GM04503 (cell line): ENCODE measurements around the gene RGS9.
"Not testable (repeated sequence)": the region's sequence is repeated elsewhere in the genome, so short reads cannot be mapped to it uniquely, and the experiment has no call there.

Experiments used
- DNase-seq: peaks from one replicate; pipeline ENCODE4 v3.0.0-alpha.2; 2012; ENCODE audit warnings: low read depth

Gene RGS9

DNA sequence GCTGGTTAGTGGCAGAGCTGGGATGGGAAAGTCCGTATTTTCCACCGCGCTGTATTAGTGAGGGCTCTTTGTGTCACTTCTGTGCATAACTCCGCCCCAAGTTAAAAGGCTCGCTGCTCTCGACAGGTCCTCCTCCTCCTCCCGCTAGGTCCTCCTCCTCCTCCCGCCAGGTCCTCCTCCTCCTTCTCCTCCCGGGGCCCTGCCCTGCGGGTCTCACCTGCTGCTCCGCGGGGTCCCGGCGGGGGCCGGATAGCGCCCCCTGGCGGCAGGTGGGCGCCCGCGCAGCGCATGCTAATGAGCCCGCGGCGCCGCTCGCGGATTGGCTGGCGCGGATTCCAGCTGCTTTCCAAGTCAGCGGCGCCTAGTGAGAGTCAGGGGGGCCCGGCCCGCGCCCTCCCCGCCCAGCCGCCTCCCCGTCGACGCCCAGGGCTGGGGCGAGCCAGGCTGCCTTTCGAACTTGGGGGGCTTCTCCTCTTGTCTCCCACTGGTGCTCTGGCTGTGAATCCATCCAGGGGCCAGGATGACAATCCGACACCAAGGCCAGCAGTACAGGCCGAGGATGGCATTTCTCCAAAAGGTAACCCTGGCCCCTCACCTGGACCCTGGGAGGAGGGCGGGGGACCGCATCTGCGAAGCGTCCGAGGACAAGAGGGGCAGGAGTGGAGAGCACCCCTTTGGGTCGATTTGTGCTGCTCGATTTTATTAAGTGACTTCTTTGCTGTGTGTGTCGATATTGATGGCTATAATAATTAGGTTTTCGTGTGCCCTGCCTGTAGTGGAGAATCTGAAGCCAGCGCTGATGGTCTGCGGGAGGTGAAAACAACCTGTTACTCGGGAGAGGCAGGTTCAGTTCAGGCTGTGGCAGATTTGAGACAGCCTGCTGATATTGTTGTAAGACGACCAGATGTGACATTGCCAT lies at the start of gene RGS9:
Gene RGS9, plus strand, starts transcription at position 350 of the 919 bp plus-strand sequence. Its CDS starts 171 bp downstream, at position 521.
- no peak for DNase-seq

DNA sequence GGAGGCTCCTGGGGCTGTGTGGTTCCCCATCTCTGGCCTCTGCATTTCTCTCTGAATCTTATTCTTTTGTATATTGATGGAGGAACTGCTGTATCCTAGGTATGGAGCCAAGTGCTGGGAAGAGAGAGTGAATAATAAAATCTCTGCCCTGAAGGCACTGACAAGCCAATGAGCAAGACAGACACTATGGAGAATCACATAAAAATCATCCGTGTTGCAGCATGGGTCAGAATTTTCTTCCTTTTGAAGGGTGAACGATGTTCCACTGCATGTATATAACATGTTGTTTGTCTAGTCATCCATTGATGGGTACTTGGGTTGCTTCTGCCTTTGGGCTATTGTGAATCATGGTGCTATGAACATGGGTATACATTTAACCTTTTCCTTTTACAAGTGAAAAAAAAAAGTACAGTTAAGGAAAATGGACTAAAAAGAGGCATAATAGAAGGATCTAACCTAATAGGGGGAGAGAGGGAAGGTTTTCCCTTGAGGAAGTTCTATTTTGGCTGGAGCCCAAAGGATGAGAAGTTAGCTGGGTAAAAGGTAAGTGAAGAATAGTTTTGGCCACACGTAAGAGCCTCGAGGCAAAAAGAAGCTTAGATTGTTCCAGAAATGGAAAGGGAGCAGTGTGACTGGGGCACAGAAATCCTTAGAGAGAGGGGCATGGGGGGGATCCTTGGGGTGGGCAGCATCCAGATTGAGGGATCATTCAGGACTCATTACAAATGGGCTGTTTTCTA lies 48.4 kb upstream of the RGS9 start:
- no peak for DNase-seq

DNA sequence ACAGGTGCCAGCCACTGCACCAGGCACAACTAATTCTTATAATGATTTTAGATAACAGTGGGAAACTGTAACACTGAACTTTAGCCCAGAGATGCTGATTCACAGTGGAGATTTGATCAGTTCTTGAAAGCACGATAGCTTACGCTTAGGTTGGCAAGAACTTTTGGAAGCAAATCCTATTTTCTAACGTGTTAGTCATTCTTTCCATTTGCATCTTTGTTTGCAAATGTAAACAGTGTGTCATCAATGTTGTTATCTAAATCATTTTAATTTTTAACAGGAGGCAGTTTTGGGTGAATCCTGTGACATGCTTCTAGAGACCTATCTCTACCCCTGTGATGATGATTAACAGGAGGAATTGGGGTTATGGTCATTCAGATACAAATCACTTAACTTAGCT lies 44.9 kb upstream of the RGS9 start:
- no peak for DNase-seq

DNA sequence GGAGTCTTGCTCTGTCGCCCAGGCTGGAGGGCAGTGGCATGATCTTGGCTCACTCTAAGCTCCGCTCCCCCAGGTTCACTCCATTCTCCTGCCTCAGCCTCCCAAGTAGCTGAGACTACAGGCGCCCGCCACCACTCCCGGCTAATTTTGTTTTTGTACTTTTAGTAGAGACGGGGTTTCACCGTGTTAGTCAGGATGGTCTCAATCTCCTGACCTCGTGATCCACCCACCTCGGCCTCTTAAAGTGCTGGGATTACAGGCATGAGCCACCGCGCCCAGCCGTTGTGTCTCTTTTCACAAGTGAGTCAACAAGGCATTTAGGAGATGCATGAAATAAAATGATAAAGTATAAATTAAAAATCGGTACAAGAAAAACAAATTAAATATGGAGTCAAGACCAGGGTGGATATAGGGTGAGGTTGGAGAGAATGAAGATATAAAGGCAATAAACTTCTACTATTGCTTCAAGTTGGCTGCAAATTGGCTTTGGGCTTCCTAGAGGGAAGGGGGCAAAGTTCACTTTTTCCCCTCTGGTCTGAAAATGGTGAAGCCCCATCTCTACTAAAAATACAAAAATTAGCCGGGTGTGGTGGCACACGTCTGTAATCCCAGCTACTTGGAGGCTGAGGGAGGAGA lies 44.3 kb upstream of the RGS9 start:
- DNase-seq = not testable (repeated sequence)

DNA sequence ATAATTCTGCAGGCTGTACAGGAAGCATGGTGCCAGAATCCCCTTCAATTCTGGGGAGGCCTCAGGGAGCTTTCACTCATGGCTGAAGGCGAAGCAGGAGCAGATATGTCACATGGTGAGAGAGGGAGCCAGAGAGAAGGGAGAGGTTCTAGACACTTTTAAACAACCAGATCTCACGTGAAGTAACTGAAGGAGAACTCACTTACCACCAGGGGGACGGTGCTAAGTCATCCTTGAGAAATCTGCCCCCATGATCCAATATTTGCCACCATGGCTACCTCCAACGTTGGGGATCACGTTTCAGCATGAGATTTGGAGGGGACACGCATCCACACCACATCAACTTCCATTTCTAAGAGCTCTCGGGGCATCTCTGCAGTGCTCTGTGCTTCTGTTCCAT lies 43.2 kb upstream of the RGS9 start:
- DNase-seq = no peak

DNA sequence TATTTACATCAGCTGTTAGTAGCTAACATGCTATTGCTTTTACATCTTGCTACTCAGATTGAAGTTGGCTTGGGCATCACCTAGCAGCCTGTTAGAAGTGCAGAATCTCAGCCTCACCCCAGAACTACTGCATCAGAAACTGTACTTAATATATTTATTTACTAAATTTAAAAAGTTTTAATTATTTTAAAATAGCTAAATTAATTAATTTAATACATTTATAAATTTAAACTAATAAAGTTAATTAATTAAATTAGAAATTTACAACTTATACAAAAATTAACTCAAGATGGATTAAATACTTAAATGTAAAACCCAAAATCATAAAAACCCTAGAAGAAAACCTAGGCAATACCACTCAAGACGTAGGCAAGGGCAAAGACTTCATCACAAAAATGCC lies 41.7 kb upstream of the RGS9 start:
- DNase-seq = no peak

DNA sequence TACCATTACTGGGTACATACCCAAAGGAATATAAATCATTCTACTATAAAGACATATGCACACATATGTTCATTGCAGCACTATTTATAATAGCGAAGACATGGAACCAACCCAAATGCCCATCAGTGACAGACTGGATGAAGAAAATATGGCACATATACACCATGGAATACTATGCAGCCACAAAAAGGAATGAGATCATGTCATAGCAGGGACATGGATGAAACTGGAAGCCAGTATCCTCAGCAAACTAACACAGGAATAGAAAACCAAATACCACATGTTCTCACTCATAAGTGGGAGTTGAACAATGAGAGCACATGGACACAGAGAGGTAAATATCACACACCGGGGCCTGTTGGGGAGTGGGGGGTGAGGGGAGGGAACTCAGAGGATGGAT lies 40.8 kb upstream of the RGS9 start:
- DNase-seq = not testable (repeated sequence)

DNA sequence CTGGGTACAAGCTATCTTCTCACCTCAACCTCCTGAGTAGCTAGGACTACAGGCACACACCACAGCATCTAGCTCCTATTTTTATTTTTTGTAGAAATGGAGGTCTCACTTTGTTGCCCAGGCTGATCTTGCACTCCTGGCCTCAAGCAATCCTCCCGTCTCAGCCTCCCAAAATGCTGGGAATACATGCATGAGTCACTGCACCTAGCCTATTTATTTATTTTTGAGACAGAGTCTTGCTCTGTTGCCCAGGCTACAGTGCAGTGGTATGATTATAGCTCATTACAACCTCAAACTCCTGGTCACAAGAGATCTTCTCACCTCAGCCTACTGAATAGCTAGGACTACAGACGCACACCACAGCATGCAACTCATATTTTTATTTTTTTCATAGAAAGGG lies 40.1 kb upstream of the RGS9 start:
- no peak for DNase-seq

DNA sequence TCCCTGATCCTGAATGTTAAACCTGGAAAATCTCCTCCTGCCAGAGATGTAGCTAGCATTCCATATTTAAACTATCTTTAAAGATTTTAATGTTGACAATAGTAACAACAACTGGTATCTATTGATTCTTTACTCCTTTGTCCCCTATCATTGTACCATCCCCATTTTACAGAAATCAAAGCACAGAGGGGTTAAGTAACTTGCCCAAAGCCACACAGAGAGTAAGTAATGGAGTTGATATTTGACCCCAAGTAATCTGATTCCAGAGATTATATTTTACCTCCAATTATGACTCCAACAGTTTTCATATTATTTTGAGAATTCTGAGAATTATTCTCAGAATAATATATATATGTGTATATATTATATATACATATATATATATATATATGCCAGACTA lies 37.7 kb upstream of the RGS9 start:
- no peak for DNase-seq

DNA sequence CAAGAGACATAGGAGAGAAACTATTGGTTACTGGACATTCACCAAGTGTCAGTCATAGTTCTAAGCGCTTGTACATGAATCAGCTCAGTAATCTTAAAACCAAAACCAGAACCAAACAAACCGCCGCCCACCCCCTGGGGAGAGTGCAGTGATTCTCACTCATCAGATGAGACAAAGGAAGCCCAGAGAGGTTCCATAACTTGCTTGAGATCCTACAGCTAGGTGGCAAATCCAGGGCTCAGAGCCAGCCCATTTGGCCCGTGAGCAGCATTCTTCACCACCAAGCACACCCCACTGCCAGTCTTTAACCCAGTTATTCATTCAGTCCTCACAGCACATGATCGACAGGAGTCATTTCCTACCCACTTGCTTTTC lies 37.2 kb upstream of the RGS9 start:
- DNase-seq = no peak

DNA sequence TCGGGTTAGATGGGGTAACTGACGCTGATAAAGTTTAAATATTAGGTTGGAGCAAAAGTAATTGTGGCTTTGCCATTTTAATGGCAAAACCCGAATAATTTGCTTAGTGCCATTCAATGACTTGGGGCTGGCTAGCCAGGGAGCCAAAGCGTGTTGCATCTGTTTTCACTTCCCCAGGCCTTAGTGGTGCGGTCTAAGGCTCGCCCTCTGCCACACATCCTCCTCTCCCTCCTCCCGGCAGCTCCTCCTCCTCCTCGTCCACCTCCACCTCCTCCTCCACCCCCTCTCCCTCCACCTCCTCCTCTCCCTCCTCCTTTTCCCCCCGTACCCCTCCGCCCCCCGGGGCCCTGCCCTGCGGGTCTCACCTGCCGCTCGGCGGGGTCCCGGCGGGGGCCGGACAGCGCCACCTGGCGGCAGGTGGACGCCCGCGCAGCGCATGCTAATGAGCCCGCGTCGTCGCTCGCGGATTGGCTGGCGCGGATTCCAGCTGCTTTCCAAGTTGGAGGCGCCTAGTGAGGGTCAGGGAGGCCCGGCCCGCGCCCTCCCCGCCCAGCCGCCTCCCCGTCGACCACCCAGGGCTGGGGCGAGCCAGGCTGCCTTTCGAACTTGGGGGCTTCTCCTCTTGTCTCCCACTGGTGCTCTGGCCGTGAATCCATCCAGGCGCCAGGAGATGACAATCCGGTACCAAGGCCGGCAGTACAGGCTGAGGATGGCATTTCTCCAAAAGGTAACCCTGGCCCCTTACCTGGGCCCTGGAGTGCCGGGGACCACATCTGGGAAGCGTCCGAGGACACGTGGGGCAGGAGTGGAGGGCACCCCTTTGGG lies 36.6 kb upstream of the RGS9 start:
- DNase-seq = no peak

DNA sequence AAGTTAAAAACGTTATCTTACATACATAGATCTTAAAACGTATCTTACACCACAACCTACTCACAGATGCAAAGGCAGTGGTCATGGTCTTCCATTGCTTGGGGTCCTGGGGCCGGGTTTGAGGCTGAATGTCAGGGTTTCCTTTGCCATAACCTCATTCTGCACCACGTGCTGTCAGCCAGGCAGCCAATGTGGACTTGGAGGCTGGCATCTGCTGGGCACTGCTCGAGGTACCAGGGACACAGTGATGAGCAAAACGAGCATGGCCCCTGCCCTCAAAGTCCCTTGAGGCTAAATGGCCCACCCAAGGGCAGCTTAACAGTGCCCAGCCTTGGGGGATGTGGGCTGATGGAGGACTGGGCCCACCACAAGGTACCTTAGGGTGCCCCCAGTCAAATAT lies 35.8 kb upstream of the RGS9 start:
- DNase-seq = no peak

DNA sequence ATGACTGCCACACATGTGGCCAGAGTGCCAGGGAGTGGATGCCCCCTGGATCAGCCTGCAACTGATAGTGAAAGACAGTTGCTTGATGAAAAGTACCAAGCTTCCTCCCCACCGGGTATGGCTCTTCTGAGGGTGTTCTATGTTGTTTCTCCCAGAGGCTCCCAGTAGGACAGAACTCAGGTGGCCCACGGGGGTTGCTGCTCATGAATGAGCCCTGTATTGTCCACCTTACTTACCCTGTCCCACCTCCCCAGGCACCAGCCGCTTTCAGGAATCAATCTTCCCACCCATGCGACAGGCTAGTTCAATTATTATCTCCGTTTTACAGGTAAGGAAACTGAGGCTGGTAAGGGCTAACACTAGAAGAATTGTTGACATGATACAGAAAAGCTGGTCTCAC lies 34.9 kb upstream of the RGS9 start:
- DNase-seq = no peak

DNA sequence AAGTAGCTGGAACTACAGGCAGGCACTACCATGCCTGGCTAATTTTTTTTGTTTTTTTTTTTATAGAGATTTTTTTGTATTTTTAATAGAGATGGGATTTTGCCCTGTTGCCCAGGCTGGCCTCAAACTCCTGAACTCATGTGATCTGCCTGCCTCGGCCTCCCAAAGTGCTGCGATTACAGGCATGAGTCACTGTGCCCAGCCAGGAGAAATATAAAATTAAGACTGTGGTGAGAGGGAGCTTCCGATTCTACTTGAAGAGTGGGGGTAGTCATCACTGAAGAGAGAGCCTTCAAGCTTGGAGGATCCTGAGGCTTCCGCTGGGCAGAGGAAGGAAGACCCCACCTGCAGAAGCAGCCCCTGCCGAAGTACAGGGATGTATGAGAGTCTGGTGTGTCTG lies 34.4 kb upstream of the RGS9 start:
- DNase-seq = no peak

DNA sequence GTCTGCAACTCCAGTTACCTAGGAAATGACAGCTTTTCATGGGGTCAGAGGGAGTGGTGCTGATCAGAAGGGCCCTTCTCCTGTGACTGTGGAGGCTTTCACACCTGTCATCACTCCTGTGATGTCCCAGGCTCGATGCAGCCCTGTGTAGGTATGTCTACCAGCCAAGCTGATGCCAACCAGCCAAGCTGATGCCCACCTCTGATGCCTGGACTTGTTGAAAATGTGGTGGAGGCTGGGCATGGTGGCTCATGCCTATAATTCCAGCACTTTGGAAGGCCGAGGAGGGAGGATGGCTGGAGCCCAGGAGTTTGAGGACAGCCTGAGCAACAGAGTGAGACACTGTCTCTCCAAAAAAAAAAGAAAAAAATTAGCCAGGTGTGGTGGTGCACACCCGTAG lies 33.7 kb upstream of the RGS9 start:
- no peak for DNase-seq

DNA sequence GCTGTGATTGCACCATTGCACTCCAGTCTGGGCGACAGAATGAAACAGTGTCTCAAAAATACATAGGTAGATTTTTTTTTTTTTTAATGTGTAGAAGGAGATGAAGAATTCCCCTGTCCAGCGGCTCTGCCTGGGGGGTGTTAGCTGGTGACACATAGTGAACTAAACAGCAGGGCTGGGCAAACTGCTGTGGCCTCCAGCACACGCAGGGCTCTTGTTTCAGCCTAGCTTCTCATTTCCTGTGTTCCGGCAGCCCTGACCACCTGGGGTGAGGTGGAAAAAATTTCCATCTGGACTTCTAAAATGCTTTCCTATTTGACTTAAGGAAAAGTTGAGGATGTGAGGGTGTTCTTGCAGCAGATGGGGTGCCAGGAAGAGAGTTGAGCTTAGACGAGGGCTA lies 33.3 kb upstream of the RGS9 start:
- DNase-seq = no peak

DNA sequence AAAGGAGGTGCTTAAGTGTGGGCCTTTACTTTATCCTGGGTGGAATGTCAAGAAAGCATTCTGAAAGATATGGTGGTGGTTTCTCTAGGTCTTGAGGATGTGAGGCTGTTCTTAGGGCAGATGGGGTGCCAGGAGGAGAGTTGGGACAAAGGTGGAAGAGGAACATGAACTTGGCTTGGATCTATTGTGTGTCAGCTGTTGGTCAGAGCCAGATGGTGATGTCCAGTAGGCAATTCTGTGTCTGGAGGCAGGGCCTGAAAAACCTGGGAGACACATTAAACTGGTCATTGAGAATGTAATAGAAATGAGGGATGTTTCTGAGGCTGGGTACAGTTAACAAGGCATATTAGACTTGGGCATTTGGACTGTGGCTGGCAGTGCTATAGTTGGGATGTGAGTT lies 32.6 kb upstream of the RGS9 start:
- no peak for DNase-seq

DNA sequence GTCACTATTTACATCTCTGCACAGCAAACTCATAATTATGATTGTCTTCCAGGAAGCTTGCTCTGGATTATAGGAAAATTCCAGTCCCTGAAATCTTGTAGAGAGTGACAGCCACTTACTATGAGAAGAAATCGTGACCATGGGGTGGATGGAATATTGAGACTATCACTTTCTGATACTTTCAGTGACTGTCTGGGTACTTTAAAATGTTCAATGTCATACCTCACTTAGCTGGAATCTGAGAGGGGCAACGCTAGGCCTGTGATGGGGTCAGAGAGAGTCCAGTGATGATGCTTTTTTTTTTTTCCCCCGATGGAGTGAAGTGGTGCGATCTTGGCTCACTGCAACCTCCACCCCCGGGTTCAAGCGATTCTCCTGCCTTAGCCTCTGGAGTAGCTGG lies 32.2 kb upstream of the RGS9 start:
- no peak for DNase-seq

DNA sequence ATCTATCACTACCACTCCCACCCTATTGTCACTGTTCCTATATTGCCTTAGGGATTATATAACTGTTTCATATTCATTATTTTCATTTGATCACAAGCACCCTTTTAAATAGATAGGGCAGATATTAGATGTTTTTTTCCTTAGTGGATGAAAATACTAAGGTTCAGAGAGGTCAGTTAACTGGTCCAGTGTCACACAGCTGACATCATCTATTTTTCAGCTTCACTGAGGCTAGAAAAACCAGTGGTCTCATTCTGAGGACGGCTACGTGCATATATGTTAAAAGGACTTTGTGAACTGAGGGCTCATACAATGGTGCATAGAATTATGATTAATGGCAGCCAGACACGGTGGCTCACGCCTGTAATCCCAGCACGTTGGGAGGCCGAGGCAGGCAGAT lies 29.0 kb upstream of the RGS9 start:
- DNase-seq = no peak

DNA sequence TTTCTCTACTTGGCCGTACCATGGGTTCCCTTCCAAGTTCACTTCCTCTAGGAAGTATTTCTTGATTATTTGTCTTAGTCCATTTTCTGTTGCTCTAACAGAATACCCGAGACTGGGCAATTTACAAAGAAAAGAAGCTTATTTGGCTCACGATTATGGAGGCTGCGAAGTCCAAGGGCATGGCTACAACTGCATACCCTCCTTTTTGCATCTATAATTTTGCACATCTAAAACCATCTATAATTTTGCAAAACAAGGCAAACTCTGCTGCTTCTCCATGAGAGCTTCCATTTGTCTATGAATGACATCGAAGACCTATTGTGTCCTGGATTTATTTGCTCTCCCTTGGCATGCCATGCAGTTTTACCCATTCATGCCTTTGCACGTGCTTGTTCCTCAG lies 27.6 kb upstream of the RGS9 start:
- no peak for DNase-seq

DNA sequence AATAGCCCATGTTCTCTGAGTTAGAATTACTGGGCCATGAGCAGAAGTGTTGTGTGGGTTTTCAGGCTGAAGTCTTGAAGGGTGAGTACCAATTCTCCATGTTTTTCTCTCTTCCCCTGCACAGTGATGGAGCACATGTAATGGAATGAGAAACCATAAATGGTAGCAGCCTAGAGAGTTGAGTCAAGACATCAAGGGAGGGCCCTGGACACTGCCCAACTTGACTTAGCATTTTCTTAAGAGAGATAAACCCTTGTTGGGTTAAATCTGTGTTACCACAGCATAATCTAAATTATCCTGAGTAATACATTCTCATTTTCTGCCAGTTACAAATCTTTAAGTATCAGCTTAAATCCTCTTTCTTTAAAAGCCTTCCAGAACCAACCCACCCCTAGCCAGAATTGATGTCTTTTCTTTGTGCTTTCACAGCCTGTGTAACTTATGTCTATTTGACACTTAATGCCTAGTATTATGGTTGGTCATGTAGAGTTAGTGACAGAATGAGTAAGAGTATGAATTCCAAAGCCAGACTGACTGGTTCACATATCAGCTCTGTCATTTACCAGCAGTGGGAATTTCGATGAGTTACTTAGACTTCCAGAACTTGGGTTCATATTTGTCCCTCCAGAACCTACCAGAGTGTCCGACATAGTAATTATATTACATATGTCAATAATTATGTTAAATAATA lies 27.0 kb upstream of the RGS9 start:
- no peak for DNase-seq

DNA sequence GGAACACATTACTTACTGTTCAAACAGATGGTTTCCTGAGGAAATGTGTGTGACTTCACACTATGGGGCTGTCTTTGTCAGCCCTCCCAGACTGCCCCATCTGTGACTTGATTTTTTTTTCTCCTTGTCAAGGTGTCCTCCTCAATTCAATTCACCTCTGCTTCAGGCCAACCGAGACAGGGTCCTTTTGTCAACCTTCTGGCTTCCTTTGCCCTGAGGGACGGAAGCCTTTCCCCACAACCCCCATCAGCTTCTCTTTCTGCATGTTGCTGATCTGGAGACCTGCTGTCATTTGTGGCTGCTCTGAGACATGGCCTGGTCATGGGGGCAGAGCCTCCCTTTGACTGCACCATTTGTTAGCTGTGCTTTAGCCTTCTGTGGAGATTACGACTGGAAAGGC lies 21.3 kb upstream of the RGS9 start:
- no peak for DNase-seq
